Prostate gland (tissue), 2 donors: ENCODE measurements around the gene AKR7A2. TPM values are rescaled to one million over a fixed set of nuclear protein-coding genes. Genes with fewer than 3 reads are reported as not detected.
"Not testable (repeated sequence)": the region's sequence is repeated elsewhere in the genome, so short reads cannot be mapped to it uniquely, and the experiment has no call there.

Source experiments
- DNase-seq: peaks from one replicate; pipeline ENCODE4 v3.0.0-alpha.2; 2019; ENCODE audit warnings: low spot score
- H3K27ac ChIP-seq, 2 donors: fragments of 200-600 bp; sonication (generic); 2 replicates each; pipeline ENCODE4 v1.5.1; 2017 to 2019
- H3K27me3 ChIP-seq: fragments of 200-600 bp; sonication (generic); replicated peaks from 2 replicates; pipeline ENCODE4 v1.5.1; 2019; ENCODE audit not compliant: insufficient read depth
- H3K36me3 ChIP-seq, 2 donors: fragments of 200-600 bp; sonication (generic); 1 replicate in 1 of 2; 2 replicates in 1 of 2; pipeline versions ENCODE4 v1.5.1 to v1.8.1; 2017 to 2019
- H3K4me1 ChIP-seq: fragments of 200-600 bp; sonication (generic); replicated peaks from 2 replicates; pipeline ENCODE4 v1.5.1; 2019
- H3K4me3 ChIP-seq, 2 donors: fragments of 200-600 bp; sonication (generic); 2 replicates each; pipeline ENCODE4 v1.5.1; 2017 to 2019
- H3K9me3 ChIP-seq: fragments of 200-600 bp; sonication (generic); 2 replicates; pipeline ENCODE4 v1.5.1; 2017
- CTCF ChIP-seq, 4 experiments: fragments of 200-600 bp in 2 of 4; fragments of 450-650 bp in 2 of 4; sonication (generic) in 2 of 4; IDR thresholded peaks; 1 replicate in 3 of 4; 2 replicates in 1 of 4; pipeline ENCODE4 v1.5.1; 2016 to 2019; ENCODE audit warnings: antibody characterized with exemption in 4 of 4, mild to moderate bottlenecking in 2 of 4, moderate library complexity in 2 of 4
- POLR2A ChIP-seq: fragments of 450-650 bp; IDR thresholded peaks from one replicate; pipeline ENCODE4 v1.6.1; 2016; ENCODE audit warnings: antibody characterized with exemption, mild to moderate bottlenecking
- POLR2AphosphoS5 ChIP-seq: sonication (generic); formaldehyde crosslinking; IDR thresholded peaks from one replicate; pipeline ENCODE4 v1.6.1; 2017; ENCODE audit warnings: antibody characterized with exemption
- WGBS: methylation state at CpG from one replicate; pipeline ENCODE4 v1.1.5; 2018; 5-methylcytosine and 5-hydroxymethylcytosine counted together
- intact Hi-C: fragments of 100-400 bp; cut with DNase I; formaldehyde crosslinking; loops from one replicate; pipeline ENCODE4 v1.14.2; 2022
- total RNA-seq, 2 donors: library from RNA; depleted of rRNA; stranded (reverse); fragments of >200 nt; gene quantifications; one replicate each; pipeline ENCODE4 v1.1.0, GENCODE V29; 2016

The AKR7A2 gene
- total RNA-seq, 2 donors from 2014 or later, result 153 to 172 TPM

GRCh38 chr1:19300211-19300610 lies 11.7 kb downstream of the AKR7A2 start:
- TF ChIP-seq POLR2AphosphoS5, result no peak
- TF ChIP-seq CTCF (IDR thresholded peaks at IDR 0.05), result no peak
- no peak for TF ChIP-seq POLR2A
- Histone ChIP-seq H3K4me3 (no peak overlapping the region), H3K9me3 (no peaks in the 10 kb centered on the region), H3K27ac (no peak overlapping the region), H3K4me1 (no peaks in the 10 kb centered on the region), H3K27me3 (no peaks in the 10 kb centered on the region), H3K36me3 (peaks cover 0 to 6% of the 10 kb centered on the region in 2 donors)
- intact Hi-C loops, result no loop called here
- DNase-seq, result no peak
- 93% methylated on average over 2 of the region's 2 CpGs for WGBS

DNA sequence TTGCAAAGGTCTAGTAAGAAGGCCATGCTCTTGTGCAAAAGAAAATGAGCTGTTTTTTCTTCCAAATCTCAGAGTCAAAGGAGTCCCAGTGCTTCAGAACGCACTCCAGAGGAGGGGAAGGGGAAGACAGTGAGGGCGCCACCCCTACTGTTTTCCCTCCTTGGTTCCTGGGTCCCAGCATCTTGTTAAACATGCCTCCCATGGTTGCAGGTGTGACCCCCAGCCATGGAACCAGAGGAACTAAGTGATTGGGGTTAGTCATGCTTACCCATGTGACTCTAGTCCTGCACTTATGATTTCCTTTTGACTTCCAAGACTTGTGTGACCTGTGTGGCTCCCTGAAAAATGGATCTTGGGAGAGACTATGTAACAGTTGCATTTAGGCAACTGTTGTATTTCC lies 17.3 kb downstream of the AKR7A2 start:
- Histone ChIP-seq H3K27me3 (no peaks in the 10 kb centered on the region), H3K36me3 (no peaks in the 10 kb centered on the region), H3K9me3 (no peaks in the 10 kb centered on the region), H3K27ac (no peak overlapping the region), H3K4me1 (no peaks in the 10 kb centered on the region), H3K4me3 (no peak overlapping the region)
- WGBS, result 94% methylated on average over 2 of the region's 2 CpGs
- TF ChIP-seq POLR2A, result no peak
- TF ChIP-seq POLR2AphosphoS5, result no peak
- TF ChIP-seq CTCF (IDR thresholded peaks at IDR 0.05), result no peak
- intact Hi-C loops, result no loop called here
- no peak for DNase-seq

- DNase-seq, result no peak
- no peaks in the 10 kb centered on the region for H3K36me3 ChIP-seq
- no peaks in the 10 kb centered on the region for H3K27me3 ChIP-seq
- intact Hi-C loops, result no loop called here
- H3K9me3 ChIP-seq, result no peaks in the 10 kb centered on the region
- no peak for TF ChIP-seq POLR2A
- TF ChIP-seq CTCF (IDR thresholded peaks at IDR 0.05), result no peak
- no peak for TF ChIP-seq POLR2AphosphoS5
- peak overlapping the region; percentile 25 to 37 for H3K4me3 ChIP-seq
- WGBS, result 41% methylated on average over 2 of the region's 2 CpGs
- no peak overlapping the region for H3K27ac ChIP-seq
- no peaks in the 10 kb centered on the region for H3K4me1 ChIP-seq
Measured at GRCh38 chr1:19289244-19289643, 22.7 kb downstream of the AKR7A2 start.

- WGBS, result 32% methylated on average over 28 of the region's 82 CpGs
- H3K9me3 ChIP-seq, H3K4me1 ChIP-seq, intact Hi-C loops, H3K36me3 ChIP-seq, H3K27ac ChIP-seq, H3K27me3 ChIP-seq: not testable (repeated sequence)
- peak; percentile 26 for DNase-seq
- peak within 1 kb of the TSS; percentile 25 to 37 for H3K4me3 ChIP-seq
- peak; percentile 22 for TF ChIP-seq POLR2A
Measured at GRCh38 chr1:19288324-19289241, 23.4 kb downstream of the AKR7A2 start, which contains the start of gene AKR7A3. Gene AKR7A3, minus strand, starts transcription at chr1:19288770. Its CDS starts 61 bp downstream, at chr1:19288709.

DNA sequence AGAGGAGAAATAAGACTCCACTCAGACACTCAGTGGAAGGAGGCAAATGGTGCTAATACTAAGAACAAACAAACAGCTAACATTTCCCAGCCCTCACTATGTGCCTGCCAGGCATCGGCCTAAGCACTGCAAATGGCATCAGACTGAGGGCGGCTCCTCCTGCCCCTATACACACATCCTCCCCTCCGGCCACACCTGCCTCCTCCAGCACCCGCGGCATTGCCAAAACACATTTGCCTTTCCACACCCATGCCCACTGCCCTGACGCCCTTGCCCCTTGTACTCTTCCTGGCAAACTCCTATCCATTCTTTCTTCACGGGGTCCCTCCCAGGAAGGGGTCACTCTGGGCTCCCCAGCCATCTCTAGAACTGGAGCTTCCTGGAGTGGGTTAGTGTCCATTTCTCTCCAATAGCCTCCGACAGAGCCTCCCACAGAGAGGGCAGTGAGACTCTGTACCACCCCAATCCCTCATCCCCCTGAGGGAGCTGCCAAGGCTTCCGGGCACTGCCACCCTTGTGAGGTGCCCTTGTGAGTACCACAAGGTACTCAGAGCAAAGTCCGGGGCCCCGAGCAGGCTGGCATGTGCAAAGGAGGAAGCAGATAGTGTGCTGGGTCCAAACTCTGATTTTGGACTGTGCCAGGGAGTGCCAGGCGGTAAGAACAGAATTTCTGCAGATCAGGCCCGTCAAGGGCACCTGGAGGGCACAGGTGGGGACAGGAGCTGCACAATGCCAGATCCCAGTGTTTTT lies 24.3 kb downstream of the AKR7A2 start:
- 93% methylated on average over 13 of the region's 13 CpGs for WGBS
- no peak overlapping the region for H3K4me3 ChIP-seq
- TF ChIP-seq POLR2A (no peak), CTCF (IDR thresholded peaks at IDR 0.05) (no peak), POLR2AphosphoS5 (no peak)

DNA sequence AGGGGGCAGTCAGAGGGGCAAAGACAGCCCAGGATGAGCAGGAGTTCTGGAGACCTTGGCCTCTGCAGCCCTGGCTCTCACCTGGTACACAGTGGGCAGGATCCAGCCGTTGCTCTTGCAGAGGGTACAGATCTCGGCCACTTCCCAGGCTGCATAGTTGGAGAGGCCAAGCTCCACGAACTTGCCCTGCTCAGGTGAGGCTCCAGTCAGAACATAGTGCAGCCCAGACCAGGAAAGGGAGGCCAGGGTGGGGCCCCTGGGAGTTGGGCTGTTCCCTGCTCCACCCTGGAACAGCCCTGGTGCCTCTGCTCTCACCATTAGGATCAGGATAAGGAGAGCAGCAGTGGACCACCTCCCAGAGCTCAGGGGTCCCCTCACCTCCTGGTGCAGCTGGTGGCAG lies 26.1 kb downstream of the AKR7A2 start:
- H3K27me3 ChIP-seq, H3K4me3 ChIP-seq, H3K9me3 ChIP-seq, H3K4me1 ChIP-seq, H3K27ac ChIP-seq, intact Hi-C loops, DNase-seq, H3K36me3 ChIP-seq: not testable (repeated sequence)
- WGBS, result 89% methylated on average over 3 of the region's 3 CpGs

More for the DNA sequence above, 24.3 kb downstream of the AKR7A2 start:
- DNase-seq, result no peak
- H3K36me3 ChIP-seq, result no peaks in the 10 kb centered on the region
- H3K4me1 ChIP-seq, result no peaks in the 10 kb centered on the region
- intact Hi-C loops, result no loop called here
- no peaks in the 10 kb centered on the region for H3K9me3 ChIP-seq
- H3K27ac ChIP-seq, result no peak overlapping the region
- no peaks in the 10 kb centered on the region for H3K27me3 ChIP-seq

GRCh38 chr1:19285366-19285765 lies 26.6 kb downstream of the AKR7A2 start:
- WGBS, result 88% methylated on average over 3 of the region's 3 CpGs
- H3K4me1 ChIP-seq, H3K27ac ChIP-seq, H3K9me3 ChIP-seq, H3K4me3 ChIP-seq, H3K27me3 ChIP-seq, H3K36me3 ChIP-seq, intact Hi-C loops, DNase-seq: not testable (repeated sequence)
